Upper lobe of left lung (tissue), 4 donors: Measurements from ENCODE around the gene PMF1.

ENCODE experiments used
- POLR2AphosphoS5 ChIP-seq, 2 donors: sonication (generic); formaldehyde crosslinking; IDR thresholded peaks; one replicate each; pipeline ENCODE4 v1.5.1; 2017; ENCODE audit warnings: antibody characterized with exemption in 2 of 2
- TF ChIP-seq, protein P1 (sequence below), 6 experiments: fragments of 450-650 bp in 4 of 6; fragments of 200-600 bp in 2 of 6; sonication (generic) in 2 of 6; IDR thresholded peaks; one replicate each; pipeline ENCODE4 v1.5.1; 2016 to 2019; ENCODE audit warnings: antibody characterized with exemption in 6 of 6

DNA sequence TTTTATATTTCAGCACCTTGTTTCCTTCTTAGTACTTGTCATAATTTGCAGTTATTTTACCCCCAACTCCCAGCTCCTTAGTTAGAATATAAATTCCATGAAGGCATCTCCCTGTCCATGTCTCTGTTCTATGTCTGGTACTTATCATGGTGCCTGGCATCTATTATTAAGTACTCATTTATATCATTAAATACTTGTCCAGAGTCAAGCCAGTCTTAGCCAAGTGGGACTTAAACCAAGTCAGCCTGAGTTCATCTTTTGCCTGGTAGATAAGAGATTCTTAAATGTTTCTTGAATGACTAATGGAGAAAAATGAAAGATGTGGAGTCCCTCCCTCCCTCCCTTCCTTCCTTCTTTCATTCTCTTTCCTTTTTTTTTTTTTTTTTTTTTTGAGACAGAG is 9.5 kb upstream of the PMF1 start:
- TF ChIP-seq, protein P1, sequence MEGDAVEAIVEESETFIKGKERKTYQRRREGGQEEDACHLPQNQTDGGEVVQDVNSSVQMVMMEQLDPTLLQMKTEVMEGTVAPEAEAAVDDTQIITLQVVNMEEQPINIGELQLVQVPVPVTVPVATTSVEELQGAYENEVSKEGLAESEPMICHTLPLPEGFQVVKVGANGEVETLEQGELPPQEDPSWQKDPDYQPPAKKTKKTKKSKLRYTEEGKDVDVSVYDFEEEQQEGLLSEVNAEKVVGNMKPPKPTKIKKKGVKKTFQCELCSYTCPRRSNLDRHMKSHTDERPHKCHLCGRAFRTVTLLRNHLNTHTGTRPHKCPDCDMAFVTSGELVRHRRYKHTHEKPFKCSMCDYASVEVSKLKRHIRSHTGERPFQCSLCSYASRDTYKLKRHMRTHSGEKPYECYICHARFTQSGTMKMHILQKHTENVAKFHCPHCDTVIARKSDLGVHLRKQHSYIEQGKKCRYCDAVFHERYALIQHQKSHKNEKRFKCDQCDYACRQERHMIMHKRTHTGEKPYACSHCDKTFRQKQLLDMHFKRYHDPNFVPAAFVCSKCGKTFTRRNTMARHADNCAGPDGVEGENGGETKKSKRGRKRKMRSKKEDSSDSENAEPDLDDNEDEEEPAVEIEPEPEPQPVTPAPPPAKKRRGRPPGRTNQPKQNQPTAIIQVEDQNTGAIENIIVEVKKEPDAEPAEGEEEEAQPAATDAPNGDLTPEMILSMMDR (IDR thresholded peaks at IDR 0.05) = no peak
- TF ChIP-seq POLR2AphosphoS5 (IDR thresholded peaks at IDR 0.05) = no peak
